SK-N-SH treated with all-trans-retinoic acid at 6 μM for 48 hours (cell line): Measurements from ENCODE around the gene TM4SF5.

ENCODE experiments used
- ARNTL ChIP-seq: fragments of 450-650 bp; formaldehyde crosslinking; IDR thresholded peaks from 2 replicates; pipeline ENCODE4 v1.5.0; 2020; ENCODE audit warnings: low read depth, mild to moderate bottlenecking, moderate library complexity, borderline replicate concordance
- CSDC2 ChIP-seq: fragments of 250-450 bp; sonication (Bioruptor Pico); IDR thresholded peaks from 2 replicates; pipeline ENCODE4 v1.5.0; 2020; ENCODE audit warnings: mild to moderate bottlenecking, moderate library complexity
- ISL1 ChIP-seq: fragments of 250-450 bp; sonication (Bioruptor Pico); IDR thresholded peaks from 2 replicates; pipeline ENCODE4 v2.1.2; 2022; ENCODE audit warnings: mild to moderate bottlenecking, moderate library complexity
- OSR1 ChIP-seq: fragments of 250-450 bp; sonication (Bioruptor Pico); IDR thresholded peaks from 2 replicates; pipeline ENCODE4 v1.8.0; 2022; ENCODE audit warnings: moderate library complexity, mild to moderate bottlenecking, inconsistent platforms
- PPARA ChIP-seq: fragments of 250-450 bp; sonication (Bioruptor Pico); IDR thresholded peaks from 2 replicates; pipeline ENCODE4 v1.5.0; 2020; ENCODE audit warnings: mild to moderate bottlenecking, borderline replicate concordance
- SNAI2 ChIP-seq: fragments of 250-450 bp; sonication (Bioruptor Pico); IDR thresholded peaks from 2 replicates; pipeline ENCODE4 v1.5.0; 2020; ENCODE audit warnings: mild to moderate bottlenecking, moderate library complexity
- ZFP3 ChIP-seq: fragments of 250-450 bp; sonication (Bioruptor Pico); IDR thresholded peaks from 2 replicates; pipeline ENCODE4 v1.5.0; 2020; ENCODE audit warnings: mild to moderate bottlenecking, moderate library complexity
- ZFP30 ChIP-seq: fragments of 450-650 bp; formaldehyde crosslinking; IDR thresholded peaks from 2 replicates; pipeline ENCODE4 v1.5.0; 2022; ENCODE audit warnings: mild to moderate bottlenecking, moderate library complexity
- ZNF565 ChIP-seq: fragments of 450-650 bp; formaldehyde crosslinking; conservative IDR thresholded peaks from 2 replicates; pipeline ENCODE4 v1.5.0; 2020; ENCODE audit warnings: low read depth, mild to moderate bottlenecking, moderate library complexity
- TF ChIP-seq, protein P1 (sequence below): fragments of 250-450 bp; sonication (Bioruptor Pico); IDR thresholded peaks from 2 replicates; pipeline ENCODE4 v1.8.0; 2020; ENCODE audit warnings: mild to moderate bottlenecking, moderate library complexity, borderline replicate concordance
- TF ChIP-seq, protein P2 (sequence below): fragments of 250-450 bp; sonication (Bioruptor Pico); IDR thresholded peaks from 2 replicates; pipeline ENCODE4 v1.5.1; 2020; ENCODE audit warnings: low read depth, mild to moderate bottlenecking, moderate library complexity
- TF ChIP-seq, protein P3 (sequence below): fragments of 250-450 bp; sonication (Bioruptor Pico); IDR thresholded peaks from 2 replicates; pipeline ENCODE4 v1.5.1; 2021; ENCODE audit warnings: mild to moderate bottlenecking, moderate library complexity

DNA sequence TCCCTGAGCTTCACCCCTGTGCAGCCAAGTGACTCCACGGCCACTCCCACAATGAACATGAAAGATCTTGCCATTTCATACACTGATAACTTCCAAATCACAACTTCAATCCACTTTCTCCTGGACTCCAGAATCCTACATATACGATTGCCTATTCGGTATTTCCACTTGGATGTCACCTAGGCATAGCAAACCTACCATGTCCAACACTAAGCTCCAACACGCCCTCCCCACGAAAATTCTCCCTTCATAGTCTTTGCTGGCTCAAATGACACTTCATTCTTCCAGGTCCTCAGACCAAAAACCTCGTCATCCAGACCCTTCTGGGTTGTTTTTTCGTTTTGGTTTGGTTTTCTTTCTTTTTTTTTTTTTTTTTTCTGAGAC lies 19.0 kb downstream of the TM4SF5 start:
- TF ChIP-seq ARNTL (CRISPR knock-in tag), result no peak
- no peak for TF ChIP-seq CSDC2
- TF ChIP-seq PPARA, result no peak
- no peak for TF ChIP-seq ZFP30 (CRISPR knock-in tag)
- TF ChIP-seq, protein P1, sequence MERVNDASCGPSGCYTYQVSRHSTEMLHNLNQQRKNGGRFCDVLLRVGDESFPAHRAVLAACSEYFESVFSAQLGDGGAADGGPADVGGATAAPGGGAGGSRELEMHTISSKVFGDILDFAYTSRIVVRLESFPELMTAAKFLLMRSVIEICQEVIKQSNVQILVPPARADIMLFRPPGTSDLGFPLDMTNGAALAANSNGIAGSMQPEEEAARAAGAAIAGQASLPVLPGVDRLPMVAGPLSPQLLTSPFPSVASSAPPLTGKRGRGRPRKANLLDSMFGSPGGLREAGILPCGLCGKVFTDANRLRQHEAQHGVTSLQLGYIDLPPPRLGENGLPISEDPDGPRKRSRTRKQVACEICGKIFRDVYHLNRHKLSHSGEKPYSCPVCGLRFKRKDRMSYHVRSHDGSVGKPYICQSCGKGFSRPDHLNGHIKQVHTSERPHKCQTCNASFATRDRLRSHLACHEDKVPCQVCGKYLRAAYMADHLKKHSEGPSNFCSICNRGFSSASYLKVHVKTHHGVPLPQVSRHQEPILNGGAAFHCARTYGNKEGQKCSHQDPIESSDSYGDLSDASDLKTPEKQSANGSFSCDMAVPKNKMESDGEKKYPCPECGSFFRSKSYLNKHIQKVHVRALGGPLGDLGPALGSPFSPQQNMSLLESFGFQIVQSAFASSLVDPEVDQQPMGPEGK (CRISPR knock-in tag), result no peak
- TF ChIP-seq SNAI2 (CRISPR knock-in tag), result no peak
- TF ChIP-seq, protein P2, sequence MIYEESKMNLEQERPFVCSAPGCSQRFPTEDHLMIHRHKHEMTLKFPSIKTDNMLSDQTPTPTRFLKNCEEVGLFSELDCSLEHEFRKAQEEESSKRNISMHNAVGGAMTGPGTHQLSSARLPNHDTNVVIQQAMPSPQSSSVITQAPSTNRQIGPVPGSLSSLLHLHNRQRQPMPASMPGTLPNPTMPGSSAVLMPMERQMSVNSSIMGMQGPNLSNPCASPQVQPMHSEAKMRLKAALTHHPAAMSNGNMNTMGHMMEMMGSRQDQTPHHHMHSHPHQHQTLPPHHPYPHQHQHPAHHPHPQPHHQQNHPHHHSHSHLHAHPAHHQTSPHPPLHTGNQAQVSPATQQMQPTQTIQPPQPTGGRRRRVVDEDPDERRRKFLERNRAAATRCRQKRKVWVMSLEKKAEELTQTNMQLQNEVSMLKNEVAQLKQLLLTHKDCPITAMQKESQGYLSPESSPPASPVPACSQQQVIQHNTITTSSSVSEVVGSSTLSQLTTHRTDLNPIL (CRISPR knock-in tag), result no peak
- TF ChIP-seq ZNF565 (CRISPR knock-in tag), result no peak
- TF ChIP-seq ZFP3, result no peak
- no peak for TF ChIP-seq OSR1
- no peak for TF ChIP-seq ISL1 (CRISPR knock-in tag)
- TF ChIP-seq, protein P3, sequence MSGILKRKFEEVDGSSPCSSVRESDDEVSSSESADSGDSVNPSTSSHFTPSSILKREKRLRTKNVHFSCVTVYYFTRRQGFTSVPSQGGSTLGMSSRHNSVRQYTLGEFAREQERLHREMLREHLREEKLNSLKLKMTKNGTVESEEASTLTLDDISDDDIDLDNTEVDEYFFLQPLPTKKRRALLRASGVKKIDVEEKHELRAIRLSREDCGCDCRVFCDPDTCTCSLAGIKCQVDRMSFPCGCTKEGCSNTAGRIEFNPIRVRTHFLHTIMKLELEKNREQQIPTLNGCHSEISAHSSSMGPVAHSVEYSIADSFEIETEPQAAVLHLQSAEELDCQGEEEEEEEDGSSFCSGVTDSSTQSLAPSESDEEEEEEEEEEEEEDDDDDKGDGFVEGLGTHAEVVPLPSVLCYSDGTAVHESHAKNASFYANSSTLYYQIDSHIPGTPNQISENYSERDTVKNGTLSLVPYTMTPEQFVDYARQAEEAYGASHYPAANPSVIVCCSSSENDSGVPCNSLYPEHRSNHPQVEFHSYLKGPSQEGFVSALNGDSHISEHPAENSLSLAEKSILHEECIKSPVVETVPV (CRISPR knock-in tag), result no peak
